C4-2B (cell line): ENCODE results near the gene MLEC.

Experiments used
- ZFX ChIP-seq: fragments of 450-650 bp; IDR thresholded peaks from 2 replicates; pipeline ENCODE4 v1.6.1; 2017
- TF ChIP-seq, protein P1 (sequence below): fragments of 450-650 bp; conservative IDR thresholded peaks from 2 replicates; pipeline ENCODE4 v1.5.1; 2017; ENCODE audit warnings: mild to moderate bottlenecking

DNA sequence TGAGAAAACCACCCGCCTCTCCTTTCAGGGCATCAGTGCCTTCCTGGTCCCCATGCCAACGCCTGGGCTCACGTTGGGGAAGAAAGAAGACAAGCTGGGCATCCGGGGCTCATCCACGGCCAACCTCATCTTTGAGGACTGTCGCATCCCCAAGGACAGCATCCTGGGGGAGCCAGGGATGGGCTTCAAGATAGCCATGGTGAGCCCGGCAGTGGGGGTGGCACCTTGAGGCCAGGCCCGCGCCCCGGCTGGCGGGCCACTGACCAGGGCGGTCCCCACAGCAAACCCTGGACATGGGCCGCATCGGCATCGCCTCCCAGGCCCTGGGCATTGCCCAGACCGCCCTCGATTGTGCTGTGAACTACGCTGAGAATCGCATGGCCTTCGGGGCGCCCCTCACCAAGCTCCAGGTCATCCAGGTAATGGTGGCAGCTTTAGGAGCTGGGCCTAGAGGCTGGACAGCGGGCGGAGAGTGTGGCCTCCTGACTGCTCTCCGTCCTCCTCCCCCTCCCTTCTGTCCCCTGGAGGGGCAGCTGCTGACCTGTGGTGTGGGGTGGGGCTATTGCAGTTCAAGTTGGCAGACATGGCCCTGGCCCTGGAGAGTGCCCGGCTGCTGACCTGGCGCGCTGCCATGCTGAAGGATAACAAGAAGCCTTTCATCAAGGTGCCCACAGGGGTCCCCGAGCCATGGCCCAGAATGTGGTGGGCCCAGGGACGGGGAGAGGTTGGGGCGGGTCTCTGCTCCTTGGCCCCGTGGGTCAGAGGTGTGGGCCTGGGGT, 51.5 kb downstream of the MLEC start:
- TF ChIP-seq, protein P1, sequence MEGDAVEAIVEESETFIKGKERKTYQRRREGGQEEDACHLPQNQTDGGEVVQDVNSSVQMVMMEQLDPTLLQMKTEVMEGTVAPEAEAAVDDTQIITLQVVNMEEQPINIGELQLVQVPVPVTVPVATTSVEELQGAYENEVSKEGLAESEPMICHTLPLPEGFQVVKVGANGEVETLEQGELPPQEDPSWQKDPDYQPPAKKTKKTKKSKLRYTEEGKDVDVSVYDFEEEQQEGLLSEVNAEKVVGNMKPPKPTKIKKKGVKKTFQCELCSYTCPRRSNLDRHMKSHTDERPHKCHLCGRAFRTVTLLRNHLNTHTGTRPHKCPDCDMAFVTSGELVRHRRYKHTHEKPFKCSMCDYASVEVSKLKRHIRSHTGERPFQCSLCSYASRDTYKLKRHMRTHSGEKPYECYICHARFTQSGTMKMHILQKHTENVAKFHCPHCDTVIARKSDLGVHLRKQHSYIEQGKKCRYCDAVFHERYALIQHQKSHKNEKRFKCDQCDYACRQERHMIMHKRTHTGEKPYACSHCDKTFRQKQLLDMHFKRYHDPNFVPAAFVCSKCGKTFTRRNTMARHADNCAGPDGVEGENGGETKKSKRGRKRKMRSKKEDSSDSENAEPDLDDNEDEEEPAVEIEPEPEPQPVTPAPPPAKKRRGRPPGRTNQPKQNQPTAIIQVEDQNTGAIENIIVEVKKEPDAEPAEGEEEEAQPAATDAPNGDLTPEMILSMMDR, result no peak
- TF ChIP-seq ZFX, result no peak
